Breast epithelium (tissue), 4 donors: ENCODE data around the gene CHN2. TPM values are rescaled to one million over a fixed set of nuclear protein-coding genes. Genes with fewer than 3 reads are reported as not detected.

Experiments used
- DNase-seq, 2 donors: peaks; one replicate each; pipeline ENCODE4 v3.0.0-alpha.2; 2019; ENCODE audit warnings: low spot score in 2 of 2
- H3K27ac ChIP-seq, 2 donors: fragments of 200-600 bp; sonication (generic) in 1 of 2; one replicate each; pipeline ENCODE4 v1.5.1; 2016 to 2019; ENCODE audit warnings: mild to moderate bottlenecking in 1 of 2
- H3K27me3 ChIP-seq, 2 donors: fragments of 200-600 bp; sonication (generic) in 1 of 2; one replicate each; pipeline versions ENCODE4 v1.5.1 to v1.6.0; 2017 to 2019; ENCODE audit warnings: control low read depth in 1 of 2, mild to moderate bottlenecking in 1 of 2
- H3K36me3 ChIP-seq: fragments of 200-600 bp; one replicate; pipeline ENCODE4 v1.5.1; 2019
- H3K4me1 ChIP-seq, 2 donors: fragments of 200-600 bp; sonication (generic); one replicate each; pipeline ENCODE4 v1.5.1; 2016 to 2019; ENCODE audit warnings: control low read depth in 1 of 2
- H3K4me3 ChIP-seq, 3 donors: fragments of 200-600 bp; sonication (generic); 1 replicate in 2 of 3; 2 replicates in 1 of 3; pipeline ENCODE4 v1.5.1; 2016 to 2019; ENCODE audit warnings: mild to moderate bottlenecking in 3 of 3, moderate library complexity in 2 of 3
- H3K9me3 ChIP-seq, 2 donors: fragments of 200-600 bp; sonication (generic) in 1 of 2; one replicate each; pipeline ENCODE4 v1.5.1; 2016 to 2019; ENCODE audit warnings: control low read depth in 1 of 2
- POLR2A ChIP-seq: fragments of 450-650 bp; IDR thresholded peaks from one replicate; pipeline ENCODE4 v1.6.1; 2016; ENCODE audit warnings: antibody characterized with exemption, mild to moderate bottlenecking, moderate library complexity
- POLR2AphosphoS5 ChIP-seq, 3 donors: sonication (generic); formaldehyde crosslinking; IDR thresholded peaks; one replicate each; pipeline ENCODE4 v1.6.1; 2017; ENCODE audit warnings: antibody characterized with exemption in 3 of 3
- intact Hi-C: fragments of 100-400 bp; cut with DNase I; formaldehyde crosslinking; loops from one replicate; pipeline ENCODE4 v1.15.1; 2023; ENCODE audit warnings: low total_unique reads
- total RNA-seq, 3 donors: library from RNA; depleted of rRNA; stranded (reverse); fragments of >200 nt; gene quantifications; one replicate each; pipeline ENCODE4 v1.1.0, GENCODE V29; 2016
- TF ChIP-seq, protein P1 (sequence below), 3 donors: fragments of 450-650 bp; IDR thresholded peaks; one replicate each; pipeline ENCODE4 v1.5.1; 2016 to 2017; ENCODE audit warnings: antibody characterized with exemption in 3 of 3, mild to moderate bottlenecking in 3 of 3, moderate library complexity in 3 of 3

Gene CHN2
- total RNA-seq, 3 donors from 2014 or later: 6.3 to 17.1 (median 7.9) TPM

DNA sequence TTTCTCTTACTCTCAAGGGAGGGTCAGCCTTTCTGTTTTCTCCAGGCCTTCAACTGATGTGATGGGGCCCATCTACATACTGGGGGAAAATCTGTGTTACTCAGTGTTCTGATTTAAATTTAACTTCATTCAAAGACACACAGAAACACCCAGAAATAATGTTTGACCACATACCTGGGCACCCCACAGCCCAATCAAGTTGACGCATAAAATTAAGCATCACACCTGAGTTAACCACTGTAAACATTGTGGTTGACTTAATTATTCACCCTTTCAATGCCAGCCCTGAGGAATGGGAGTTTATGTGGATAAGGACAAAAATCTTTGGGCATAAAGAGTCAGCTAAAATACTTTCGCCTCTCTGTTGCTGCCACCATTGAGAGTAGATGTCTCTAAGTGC, 10.0 kb upstream of the CHN2 start:
- TF ChIP-seq, protein P1, sequence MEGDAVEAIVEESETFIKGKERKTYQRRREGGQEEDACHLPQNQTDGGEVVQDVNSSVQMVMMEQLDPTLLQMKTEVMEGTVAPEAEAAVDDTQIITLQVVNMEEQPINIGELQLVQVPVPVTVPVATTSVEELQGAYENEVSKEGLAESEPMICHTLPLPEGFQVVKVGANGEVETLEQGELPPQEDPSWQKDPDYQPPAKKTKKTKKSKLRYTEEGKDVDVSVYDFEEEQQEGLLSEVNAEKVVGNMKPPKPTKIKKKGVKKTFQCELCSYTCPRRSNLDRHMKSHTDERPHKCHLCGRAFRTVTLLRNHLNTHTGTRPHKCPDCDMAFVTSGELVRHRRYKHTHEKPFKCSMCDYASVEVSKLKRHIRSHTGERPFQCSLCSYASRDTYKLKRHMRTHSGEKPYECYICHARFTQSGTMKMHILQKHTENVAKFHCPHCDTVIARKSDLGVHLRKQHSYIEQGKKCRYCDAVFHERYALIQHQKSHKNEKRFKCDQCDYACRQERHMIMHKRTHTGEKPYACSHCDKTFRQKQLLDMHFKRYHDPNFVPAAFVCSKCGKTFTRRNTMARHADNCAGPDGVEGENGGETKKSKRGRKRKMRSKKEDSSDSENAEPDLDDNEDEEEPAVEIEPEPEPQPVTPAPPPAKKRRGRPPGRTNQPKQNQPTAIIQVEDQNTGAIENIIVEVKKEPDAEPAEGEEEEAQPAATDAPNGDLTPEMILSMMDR (IDR thresholded peaks at IDR 0.05): no peak
- TF ChIP-seq POLR2A (no peak), POLR2AphosphoS5 (IDR thresholded peaks at IDR 0.05) (no peak)
- DNase-seq: no peak
- intact Hi-C loops: no loop called here
- Histone ChIP-seq H3K36me3 (no peaks in the 10 kb centered on the region), H3K27ac (no peak overlapping the region), H3K4me3 (no peak overlapping the region), H3K4me1 (no peaks in the 10 kb centered on the region), H3K9me3 (no peaks in the 10 kb centered on the region), H3K27me3 (peaks cover 0 to 3% of the 10 kb centered on the region in 2 donors)

DNA sequence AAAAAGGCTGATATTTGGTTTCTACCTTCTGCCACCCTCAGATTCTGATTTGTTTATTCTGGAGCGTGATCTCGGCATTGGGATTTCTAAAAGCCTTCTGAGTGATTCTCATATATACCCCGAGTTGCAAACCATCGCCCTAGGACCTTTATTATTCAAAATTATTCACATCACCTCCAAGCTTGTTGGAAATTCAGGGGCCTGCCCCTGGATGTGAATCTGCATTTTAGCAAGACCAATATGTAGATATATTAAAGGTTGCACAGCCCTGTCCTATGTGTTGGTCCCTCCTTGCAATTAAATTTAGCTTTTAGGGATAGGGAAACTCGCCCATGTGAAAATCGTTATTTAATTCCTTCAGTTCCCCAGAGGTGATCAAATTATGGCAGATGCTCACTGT, 9.0 kb upstream of the CHN2 start:
- intact Hi-C loops: no loop called here
- H3K4me3 ChIP-seq: no peak overlapping the region
- DNase-seq: no peak
- H3K27me3 ChIP-seq: peaks cover 0 to 3% of the 10 kb centered on the region in 2 donors
- H3K36me3 ChIP-seq: no peaks in the 10 kb centered on the region
- no peaks in the 10 kb centered on the region for H3K4me1 ChIP-seq
- TF ChIP-seq POLR2AphosphoS5 (IDR thresholded peaks at IDR 0.05) (no peak), POLR2A (no peak)
- no peaks in the 10 kb centered on the region for H3K9me3 ChIP-seq
- H3K27ac ChIP-seq: no peak overlapping the region

DNA sequence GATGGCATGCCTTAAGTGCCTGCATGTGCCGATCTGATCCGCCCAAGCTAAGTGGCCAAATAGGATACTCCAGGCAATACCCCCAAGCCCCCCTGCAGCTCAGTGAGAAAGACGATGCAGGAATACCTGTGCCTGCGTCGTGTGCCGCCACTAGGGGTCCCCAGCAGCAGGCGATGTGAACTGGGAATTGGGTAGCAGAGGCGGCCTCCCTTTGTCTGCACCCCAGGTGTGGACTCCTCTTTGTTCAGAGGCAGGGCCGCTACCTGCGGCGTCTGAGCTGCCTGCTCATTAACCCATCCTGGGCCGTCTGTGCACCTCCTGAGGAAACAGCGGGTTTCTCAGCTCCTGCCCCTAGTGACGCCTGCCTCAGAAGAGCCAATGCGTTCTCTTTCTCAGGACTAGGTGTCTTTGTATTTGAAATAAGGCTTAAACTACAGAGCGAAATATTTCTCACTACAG, 4.8 kb upstream of the CHN2 start:
- no peaks in the 10 kb centered on the region for H3K4me1 ChIP-seq
- H3K36me3 ChIP-seq: no peaks in the 10 kb centered on the region
- TF ChIP-seq, protein P1 (IDR thresholded peaks at IDR 0.05): peak; percentile 33 to 77 (median 65)
- TF ChIP-seq POLR2A: no peak
- no peaks in the 10 kb centered on the region for H3K9me3 ChIP-seq
- peak overlapping the region in 1 of 3 donors; percentile 29 for H3K4me3 ChIP-seq
- H3K27me3 ChIP-seq: peaks cover 0 to 7% of the 10 kb centered on the region in 2 donors
- intact Hi-C loops: no loop called here
- peak in 1 of 2 donors; percentile 55 for DNase-seq
- no peak overlapping the region for H3K27ac ChIP-seq

DNA sequence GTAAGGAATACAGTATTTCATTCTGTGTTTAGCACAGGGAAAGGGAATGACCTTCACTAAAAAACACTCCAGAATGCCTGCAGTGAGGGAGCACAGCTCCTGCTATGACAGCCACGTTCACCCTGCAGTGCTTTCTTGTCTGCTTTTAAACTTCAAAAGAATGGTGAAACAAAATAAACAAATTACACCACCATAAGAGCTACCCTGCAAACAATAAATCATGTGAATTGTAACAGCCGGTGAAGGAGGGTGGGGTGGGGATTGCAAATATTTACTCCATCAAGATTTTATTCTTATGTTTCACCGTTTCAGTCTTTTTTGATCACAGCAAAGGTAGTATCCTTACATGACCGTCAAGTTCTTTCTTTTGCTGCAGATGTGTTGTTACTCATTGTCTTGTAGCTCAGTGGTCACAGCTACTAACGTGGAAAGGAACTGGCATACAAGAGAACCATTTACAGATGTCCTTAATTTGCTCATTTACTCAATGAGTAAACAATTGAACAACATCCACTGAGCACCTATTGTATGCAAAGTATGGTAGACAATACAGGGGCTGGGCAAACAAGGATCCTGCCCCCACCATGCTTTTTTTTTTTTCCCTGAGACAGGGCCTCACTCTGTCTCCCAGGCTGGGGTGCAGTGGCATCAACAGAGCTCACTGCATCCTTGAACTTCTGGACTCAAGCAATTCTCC, 4.1 kb upstream of the CHN2 start:
- intact Hi-C loops: no loop called here
- TF ChIP-seq, protein P1 (IDR thresholded peaks at IDR 0.05): no peak
- TF ChIP-seq POLR2AphosphoS5 (IDR thresholded peaks at IDR 0.05): no peak
- TF ChIP-seq POLR2A: no peak
- Histone ChIP-seq H3K36me3 (no peaks in the 10 kb centered on the region), H3K4me1 (no peaks in the 10 kb centered on the region), H3K9me3 (no peaks in the 10 kb centered on the region), H3K4me3 (no peak overlapping the region), H3K27me3 (peaks cover 0 to 8% of the 10 kb centered on the region in 2 donors), H3K27ac (no peak overlapping the region)
- DNase-seq: no peak

DNA sequence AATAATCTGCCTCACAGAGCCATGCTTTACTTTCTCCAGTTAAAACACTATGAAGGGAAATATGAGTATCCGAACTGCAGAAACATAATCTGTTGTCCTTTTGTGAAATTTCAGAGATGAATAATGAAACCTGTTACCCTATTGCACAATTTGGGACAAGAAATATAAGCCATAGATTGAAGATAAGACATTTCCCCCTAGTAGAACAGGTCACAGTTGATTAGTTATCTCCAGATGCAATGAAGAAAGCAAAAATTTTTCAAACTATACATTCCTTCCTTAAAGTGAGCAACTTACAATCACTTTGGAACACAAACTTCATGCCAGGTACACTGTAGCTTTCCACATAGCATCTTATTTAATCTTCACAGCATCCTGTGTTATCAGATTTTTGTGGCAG, 2.3 kb upstream of the CHN2 start:
- Histone ChIP-seq H3K36me3 (no peaks in the 10 kb centered on the region), H3K9me3 (no peaks in the 10 kb centered on the region), H3K4me1 (no peaks in the 10 kb centered on the region), H3K27ac (no peak overlapping the region), H3K4me3 (no peak overlapping the region), H3K27me3 (peaks cover 0 to 12% of the 10 kb centered on the region in 2 donors)
- TF ChIP-seq POLR2AphosphoS5 (IDR thresholded peaks at IDR 0.05) (no peak), POLR2A (no peak)
- TF ChIP-seq, protein P1 (IDR thresholded peaks at IDR 0.05): no peak
- no peak for DNase-seq
- intact Hi-C loops: no loop called here
